GM23338 (cell line): Measurements from ENCODE around the gene CCND1. TPM values are rescaled to one million over a fixed set of nuclear protein-coding genes. Genes with fewer than 3 reads are reported as not detected.
"Not testable (repeated sequence)": the region's sequence is repeated elsewhere in the genome, so short reads cannot be mapped to it uniquely, and the experiment has no call there.

ENCODE experiments used
- ATAC-seq: fragments of 200-7000 bp; cut with Tn5 transposase; 3 replicates; pipeline ENCODE4 v1.9.1; 2020
- DNase-seq: peaks from one replicate; pipeline ENCODE4 v3.0.0-alpha.2; 2015; ENCODE audit warnings: low spot score
- H2AFZ ChIP-seq: fragments of 200-600 bp; sonication (generic); 2 replicates; pipeline ENCODE4 v1.8.0; 2016; ENCODE audit warnings: antibody characterized with exemption, mild to moderate bottlenecking, moderate library complexity
- H3F3A ChIP-seq: fragments of 200-600 bp; sonication (generic); replicated peaks from 2 replicates; pipeline ENCODE4 v1.8.0; 2017; ENCODE audit warnings: antibody characterized with exemption, mixed run types, low read depth
- H3K27ac ChIP-seq: fragments of 200-600 bp; sonication (generic); 2 replicates; pipeline ENCODE4 v1.6.1; 2016; ENCODE audit warnings: low read depth
- H3K27me3 ChIP-seq: fragments of 200-600 bp; sonication (generic); 2 replicates; pipeline ENCODE4 v1.8.0; 2016; ENCODE audit warnings: mild to moderate bottlenecking, mixed run types, moderate library complexity; ENCODE audit not compliant: insufficient read depth
- H3K36me3 ChIP-seq: fragments of 200-600 bp; sonication (generic); 2 replicates; pipeline ENCODE4 v1.8.0; 2016; ENCODE audit warnings: mild to moderate bottlenecking; ENCODE audit not compliant: insufficient read depth
- H3K4me1 ChIP-seq: fragments of 200-600 bp; sonication (generic); 2 replicates; pipeline ENCODE4 v1.8.0; 2016; ENCODE audit warnings: mild to moderate bottlenecking, moderate library complexity; ENCODE audit not compliant: insufficient read depth
- H3K4me2 ChIP-seq: fragments of 200-600 bp; sonication (generic); 2 replicates; pipeline ENCODE4 v1.7.1; 2017; ENCODE audit warnings: mixed run types
- H3K4me3 ChIP-seq: fragments of 200-600 bp; sonication (generic); 2 replicates; pipeline ENCODE4 v1.6.1; 2016; ENCODE audit warnings: mixed run types
- H3K79me2 ChIP-seq: fragments of 200-600 bp; sonication (generic); replicated peaks from 2 replicates; pipeline ENCODE4 v1.8.0; 2017; ENCODE audit warnings: mild to moderate bottlenecking; ENCODE audit not compliant: insufficient read depth
- H3K9me2 ChIP-seq: fragments of 200-600 bp; sonication (generic); 2 replicates; pipeline ENCODE4 v1.8.0; 2017; ENCODE audit not compliant: insufficient read depth
- H4K20me1 ChIP-seq: fragments of 200-600 bp; sonication (generic); replicated peaks from 2 replicates; pipeline ENCODE4 v1.8.0; 2017; ENCODE audit warnings: mild to moderate bottlenecking; ENCODE audit not compliant: insufficient read depth
- H3K27ac Mint-ChIP-seq: 2 replicates; pipeline ENCODE4 v1.8.0; 2020; ENCODE audit warnings: inconsistent platforms, mild to moderate bottlenecking, moderate library complexity, mixed read lengths
- H3K27me3 Mint-ChIP-seq: 3 replicates; pipeline ENCODE4 v1.8.0; 2022; ENCODE audit warnings: low read depth, mild to moderate bottlenecking, moderate library complexity, mixed read lengths, inconsistent platforms; ENCODE audit not compliant: insufficient read depth, poor library complexity
- H3K36me3 Mint-ChIP-seq: 3 replicates; pipeline ENCODE4 v1.8.0; 2021; ENCODE audit warnings: low read depth, mild to moderate bottlenecking, inconsistent platforms, moderate library complexity, mixed read lengths
- H3K4me1 Mint-ChIP-seq: 3 replicates; pipeline ENCODE4 v1.8.0; 2020; ENCODE audit warnings: mild to moderate bottlenecking, inconsistent platforms, mixed read lengths
- H3K4me3 Mint-ChIP-seq: 3 replicates; pipeline ENCODE4 v1.8.0; 2021; ENCODE audit warnings: moderate library complexity, mild to moderate bottlenecking, inconsistent platforms, mixed read lengths
- H3K9me3 Mint-ChIP-seq: 3 replicates; pipeline ENCODE4 v1.8.0; 2020; ENCODE audit warnings: moderate library complexity, mild to moderate bottlenecking, inconsistent platforms, mixed read lengths
- ETS1 ChIP-seq: IDR thresholded peaks from 2 replicates; pipeline ENCODE4 v1.6.1; 2016; ENCODE audit warnings: antibody characterized with exemption
- EZH2 ChIP-seq: fragments of 200-600 bp; sonication (generic); IDR thresholded peaks from one replicate; pipeline ENCODE4 v1.8.0; 2017; ENCODE audit warnings: antibody characterized with exemption, mild to moderate bottlenecking, low read depth; ENCODE audit not compliant: unreplicated experiment
- EZH2phosphoT487 ChIP-seq: fragments of 200-600 bp; sonication (generic); IDR thresholded peaks from one replicate; pipeline ENCODE4 v1.8.1; 2018; ENCODE audit warnings: antibody characterized with exemption; ENCODE audit not compliant: unreplicated experiment
- JUNB ChIP-seq: IDR thresholded peaks from one replicate; pipeline ENCODE4 v1.6.1; 2016; ENCODE audit warnings: antibody characterized with exemption; ENCODE audit not compliant: unreplicated experiment
- POLR2AphosphoS5 ChIP-seq: IDR thresholded peaks from 2 replicates; pipeline ENCODE4 v1.6.1; 2016; ENCODE audit warnings: antibody characterized with exemption, low read depth
- STAT1 ChIP-seq: IDR thresholded peaks from one replicate; pipeline ENCODE4 v1.6.1; 2016; ENCODE audit warnings: antibody characterized with exemption; ENCODE audit not compliant: unreplicated experiment
- ZNF331 ChIP-seq: fragments of 250-450 bp; sonication (Bioruptor Pico); IDR thresholded peaks from 2 replicates; pipeline ENCODE4 v1.5.0; 2020; ENCODE audit warnings: low read depth, mild to moderate bottlenecking, moderate library complexity
- ZNF462 ChIP-seq: fragments of 250-450 bp; sonication (Bioruptor Pico); IDR thresholded peaks from 2 replicates; pipeline ENCODE4 v1.5.0; 2020; ENCODE audit warnings: mild to moderate bottlenecking, moderate library complexity
- polyA plus RNA-seq: library from polyadenylated mRNA; unstranded; fragments of >200 nt; fragmentation: Nextera tagmentation; extraction: Ambion mirVana; gene quantifications from 2 replicates; pipeline ENCODE4 v1.2.1, GENCODE V29; 2016
- total RNA-seq: library from RNA; depleted of rRNA; stranded (reverse); fragments of >200 nt; shearing (Covaris generic); gene quantifications from 2 replicates; pipeline ENCODE4 v1.2.3, GENCODE V29; 2014

The CCND1 gene
- total and polyA plus RNA-seq, 2 experiments from 2014 or later: 109 to 183 TPM

- TF ChIP-seq ZNF462 (CRISPR knock-in tag) (no peak), EZH2 (no peak), JUNB (no peak), EZH2phosphoT487 (no peak), ZNF331 (CRISPR knock-in tag) (no peak), POLR2AphosphoS5 (no peak), STAT1 (no peak), ETS1 (no peak)
Measured at GRCh38 chr11:69686856-69687255, 45.9 kb downstream of the CCND1 start (continued).

GRCh38 chr11:69687969-69688771, 47.2 kb downstream of the CCND1 start:
- not testable (repeated sequence) for H3K4me3 ChIP-seq, H3K36me3 ChIP-seq, DNase-seq, H3K4me1 ChIP-seq, H3K36me3 Mint-ChIP-seq, H3K79me2 ChIP-seq, H3F3A ChIP-seq, H3K27ac ChIP-seq, H3K9me2 ChIP-seq, H3K9me3 Mint-ChIP-seq, H2AFZ ChIP-seq, H3K27me3 ChIP-seq, H3K4me2 ChIP-seq, H4K20me1 ChIP-seq, H3K4me3 Mint-ChIP-seq, ATAC-seq
- Mint-ChIP-seq H3K27me3 (peaks cover 10% of the 10 kb centered on the region), H3K27ac (peak overlapping the region; percentile 82), H3K4me1 (peaks cover 15% of the 10 kb centered on the region)
